Endothelial cell of umbilical vein (primary cell): Measurements from ENCODE around the gene LYRM1. TPM values are rescaled to one million over a fixed set of nuclear protein-coding genes. Genes with fewer than 3 reads are reported as not detected.

ENCODE experiments used
- BruUV-seq: library from RNA; stranded (reverse); fragments of 400-500 nt; replicated peaks from 2 replicates; lab custom pipeline; 2021; lab: Mats Ljungman, UMichigan
- CTCF ChIA-PET: fragments of 300-600, 350-600 bp; sonication (Branson Sonifier 250); formaldehyde crosslinking; loops from one replicate; lab custom pipeline; 2021; ENCODE audit warnings: antibody characterized with exemption, inconsistent platforms; lab: Charles Lee
- POLR2A ChIA-PET: fragments of 300-600, 350-600 bp; sonication (Branson Sonifier 250); formaldehyde crosslinking; loops from one replicate; lab custom pipeline; 2021; ENCODE audit warnings: antibody characterized with exemption, inconsistent platforms; lab: Charles Lee
- DNase-seq: peaks from one replicate; pipeline ENCODE4 v3.0.0-alpha.2; 2011; ENCODE audit warnings: low read depth, low spot score
- FAIRE-seq: peaks from 2 replicates; lab custom pipeline; 2011; peaks lifted over from hg19 to GRCh38; lab: Jason Lieb, UNC
- H2AFZ ChIP-seq: 2 replicates; pipeline ENCODE4 v1.6.0; 2012; ENCODE audit warnings: low read depth, low read length, control low read depth, inconsistent platforms
- H3K27ac ChIP-seq: 2 replicates; pipeline ENCODE4 v1.5.1; 2011; ENCODE audit warnings: low read depth, mild to moderate bottlenecking, control low read depth, low read length, moderate library complexity; ENCODE audit not compliant: insufficient read depth
- H3K27me3 ChIP-seq, 2 experiments: 2 replicates each; pipeline versions ENCODE4 v1.6.0 to v1.6.1; 2011; ENCODE audit warnings: low read length in 2 of 2, mixed read lengths in 1 of 2; ENCODE audit not compliant: control insufficient read depth in 2 of 2, insufficient read depth in 2 of 2
- H3K36me3 ChIP-seq, 2 experiments: 2 replicates in 1 of 2; 3 replicates in 1 of 2; pipeline ENCODE4 v1.5.1; 2011; ENCODE audit warnings: low read length in 2 of 2, mild to moderate bottlenecking in 1 of 2, moderate library complexity in 1 of 2; ENCODE audit not compliant: control insufficient read depth in 2 of 2, insufficient read depth in 2 of 2; ENCODE audit errors: extremely low read depth in 1 of 2
- H3K4me1 ChIP-seq: 3 replicates; pipeline ENCODE4 v1.5.1; 2011; ENCODE audit warnings: mild to moderate bottlenecking, low read length; ENCODE audit not compliant: control insufficient read depth, insufficient read depth; ENCODE audit errors: extremely low read depth
- H3K4me2 ChIP-seq: 2 replicates; pipeline ENCODE4 v1.6.1; 2011; ENCODE audit warnings: low read length, control low read depth, mixed read lengths; ENCODE audit not compliant: insufficient read depth
- H3K4me3 ChIP-seq, 3 experiments: fragments of 200-600 bp in 1 of 3; sonication (generic), shearing (Covaris generic) in 1 of 3; replicated peaks in 1 of 3; 2 replicates each; pipeline ENCODE4 v1.5.1; 2011 to 2016; ENCODE audit warnings: control low read depth in 3 of 3, low read length in 3 of 3, mild to moderate bottlenecking in 2 of 3, inconsistent platforms in 1 of 3, low read depth in 1 of 3, moderate library complexity in 1 of 3; ENCODE audit not compliant: insufficient read depth in 1 of 3
- H3K79me2 ChIP-seq: 2 replicates; pipeline ENCODE4 v1.6.0; 2012; ENCODE audit warnings: low read length, inconsistent platforms; ENCODE audit not compliant: control insufficient read depth, insufficient read depth
- H3K9ac ChIP-seq: replicated peaks from 2 replicates; pipeline ENCODE3; 2011; ENCODE audit warnings: low read length, control low read depth; ENCODE audit not compliant: insufficient read depth; ENCODE audit errors: extremely low read depth
- H3K9me1 ChIP-seq: replicated peaks from 3 replicates; pipeline ENCODE4 v1.6.0; 2011; ENCODE audit warnings: mild to moderate bottlenecking, low read length; ENCODE audit not compliant: control insufficient read depth, insufficient read depth; ENCODE audit errors: extremely low read depth
- H3K9me3 ChIP-seq: replicated peaks from 2 replicates; pipeline ENCODE4 v1.5.1; 2012; ENCODE audit warnings: low read length, inconsistent platforms; ENCODE audit not compliant: control insufficient read depth, insufficient read depth
- H4K20me1 ChIP-seq: replicated peaks from 2 replicates; pipeline ENCODE3; 2011; ENCODE audit warnings: mild to moderate bottlenecking, low read length; ENCODE audit not compliant: control insufficient read depth, insufficient read depth; ENCODE audit errors: extremely low read depth
- CTCF ChIP-seq, 2 donors: IDR thresholded peaks; 1 replicate in 1 of 2; 2 replicates in 1 of 2; pipeline ENCODE4 v1.5.1; 2011; ENCODE audit warnings: low read length in 2 of 2, mild to moderate bottlenecking in 2 of 2, moderate library complexity in 2 of 2, control low read depth in 1 of 2, inconsistent platforms in 1 of 2, low read depth in 1 of 2; ENCODE audit not compliant: insufficient read depth in 1 of 2; ENCODE audit errors: extremely low read depth in 1 of 2
- EZH2 ChIP-seq: IDR thresholded peaks from 2 replicates; pipeline ENCODE4 v1.6.1; 2012; ENCODE audit warnings: borderline replicate concordance, low read depth, mild to moderate bottlenecking, moderate library complexity, low read length, inconsistent platforms; ENCODE audit not compliant: severe bottlenecking
- FOS ChIP-seq: IDR thresholded peaks from 2 replicates; pipeline ENCODE4 v1.6.1; 2011; ENCODE audit warnings: mild to moderate bottlenecking, low read length, moderate library complexity, borderline replicate concordance; ENCODE audit not compliant: insufficient read depth
- GATA2 ChIP-seq: IDR thresholded peaks from 2 replicates; pipeline ENCODE4 v1.7.0; 2011; ENCODE audit warnings: low read depth, mild to moderate bottlenecking, moderate library complexity, mixed read lengths, low read length; ENCODE audit not compliant: insufficient read length, insufficient read depth
- JUN ChIP-seq: IDR thresholded peaks from 2 replicates; pipeline ENCODE4 v1.6.1; 2011; ENCODE audit warnings: borderline replicate concordance, low read depth; ENCODE audit not compliant: insufficient read length, insufficient read depth
- MYC ChIP-seq: IDR thresholded peaks from one replicate; pipeline ENCODE4 v1.6.1; 2011; ENCODE audit warnings: mild to moderate bottlenecking, low read depth, low read length
- POLR2A ChIP-seq: IDR thresholded peaks from 2 replicates; pipeline ENCODE4 v1.6.1; 2012; ENCODE audit warnings: low read depth, mild to moderate bottlenecking, control low read depth, low read length
- POLR2AphosphoS5 ChIP-seq: IDR thresholded peaks from 2 replicates; pipeline ENCODE4 v1.6.1; 2012; ENCODE audit warnings: low read depth, mild to moderate bottlenecking, control low read depth, low read length, moderate library complexity; ENCODE audit not compliant: insufficient read depth
- dilution Hi-C: fragments of 300-500 bp; cut with MboI; formaldehyde crosslinking; loops from one replicate; pipeline ENCODE4 v1.15.0; 2019; ENCODE audit warnings: low sequenced_read_pairs; ENCODE audit not compliant: extremely low pct_ligation_motif_present
- intact Hi-C: fragments of 100-400 bp; cut with micrococcal nuclease; formaldehyde crosslinking; loops from one replicate; pipeline ENCODE4 v1.10.0; 2022
- polyA plus RNA-seq, 4 experiments: library from polyadenylated mRNA; depleted of rRNA in 3 of 4; stranded (reverse) in 3 of 4; unstranded in 1 of 4; fragments of >200 nt; gene quantifications; 2 replicates each; pipeline versions ENCODE4 v1.2.1 to v1.2.3, GENCODE V29; 2011 to 2012; ENCODE audit warnings: missing spikeins in 1 of 4
- total RNA-seq: library from RNA; stranded (reverse); gene quantifications from 2 replicates; pipeline ENCODE4 v1.2.3, GENCODE V29; 2021
- TF ChIP-seq, protein P1 (sequence below): IDR thresholded peaks from 2 replicates; pipeline ENCODE4 v1.6.1; 2011; ENCODE audit not compliant: insufficient read depth, insufficient read length

The LYRM1 gene
- total and polyA plus RNA-seq, 2 donors (not counting 3 experiments of a cell fraction or from before 2014, with no cell fraction given) = 20.4 to 28.4 TPM

GRCh38 chr16:20956319-20956718 is 55.7 kb downstream of the LYRM1 start:
- no peak overlapping the region for H3K4me2 ChIP-seq
- no peaks in the 10 kb centered on the region for H3K9me3 ChIP-seq
- no peak overlapping the region for H3K9ac ChIP-seq
- TF ChIP-seq, protein P1, sequence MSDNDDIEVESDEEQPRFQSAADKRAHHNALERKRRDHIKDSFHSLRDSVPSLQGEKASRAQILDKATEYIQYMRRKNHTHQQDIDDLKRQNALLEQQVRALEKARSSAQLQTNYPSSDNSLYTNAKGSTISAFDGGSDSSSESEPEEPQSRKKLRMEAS = no peak
- no peak for TF ChIP-seq JUN
- TF ChIP-seq EZH2 = no peak
- TF ChIP-seq FOS = no peak
- TF ChIP-seq POLR2AphosphoS5 = no peak
- TF ChIP-seq MYC = no peak
- no peak for TF ChIP-seq CTCF (IDR thresholded peaks at IDR 0.05; ENCODE audit: extremely low read depth in 1 of 2, insufficient read depth in 1 of 2, low read depth in 1 of 2, low read length in 2 of 2)
- no peak for TF ChIP-seq GATA2
- no peak for TF ChIP-seq POLR2A
- H3K27ac ChIP-seq = no peak overlapping the region
- POLR2A ChIA-PET = no interaction called here
- H2AFZ ChIP-seq = no peak overlapping the region
- FAIRE-seq = no peak
- CTCF ChIA-PET = no interaction called here
- BruUV-seq = no TSS peak
- DNase-seq = no peak
- no peaks in the 10 kb centered on the region for H3K36me3 ChIP-seq
- no peaks in the 10 kb centered on the region for H3K27me3 ChIP-seq
- no peaks in the 10 kb centered on the region for H3K79me2 ChIP-seq
- H3K9me1 ChIP-seq = no peaks in the 10 kb centered on the region
- no peak overlapping the region for H3K4me3 ChIP-seq
- intact Hi-C loops (no loop called here), dilution Hi-C loops (no loop called here)
- H3K4me1 ChIP-seq = no peaks in the 10 kb centered on the region
- H4K20me1 ChIP-seq = no peaks in the 10 kb centered on the region
